Prostate gland (tissue), 2 donors: ENCODE measurements around the gene SCFD2. TPM values are rescaled to one million over a fixed set of nuclear protein-coding genes. Genes with fewer than 3 reads are reported as not detected.
"Not testable (repeated sequence)": the region's sequence is repeated elsewhere in the genome, so short reads cannot be mapped to it uniquely, and the experiment has no call there.

Source experiments
- DNase-seq: peaks from one replicate; pipeline ENCODE4 v3.0.0-alpha.2; 2019; ENCODE audit warnings: low spot score
- H3K27ac ChIP-seq, 2 donors: fragments of 200-600 bp; sonication (generic); 2 replicates each; pipeline ENCODE4 v1.5.1; 2017 to 2019
- H3K27me3 ChIP-seq: fragments of 200-600 bp; sonication (generic); replicated peaks from 2 replicates; pipeline ENCODE4 v1.5.1; 2019; ENCODE audit not compliant: insufficient read depth
- H3K36me3 ChIP-seq, 2 donors: fragments of 200-600 bp; sonication (generic); 1 replicate in 1 of 2; 2 replicates in 1 of 2; pipeline versions ENCODE4 v1.5.1 to v1.8.1; 2017 to 2019
- H3K4me1 ChIP-seq: fragments of 200-600 bp; sonication (generic); replicated peaks from 2 replicates; pipeline ENCODE4 v1.5.1; 2019
- H3K4me3 ChIP-seq, 2 donors: fragments of 200-600 bp; sonication (generic); 2 replicates each; pipeline ENCODE4 v1.5.1; 2017 to 2019
- H3K9me3 ChIP-seq: fragments of 200-600 bp; sonication (generic); 2 replicates; pipeline ENCODE4 v1.5.1; 2017
- POLR2A ChIP-seq: fragments of 450-650 bp; IDR thresholded peaks from one replicate; pipeline ENCODE4 v1.6.1; 2016; ENCODE audit warnings: antibody characterized with exemption, mild to moderate bottlenecking
- POLR2AphosphoS5 ChIP-seq: sonication (generic); formaldehyde crosslinking; IDR thresholded peaks from one replicate; pipeline ENCODE4 v1.6.1; 2017; ENCODE audit warnings: antibody characterized with exemption
- WGBS: methylation state at CpG from one replicate; pipeline ENCODE4 v1.1.5; 2018; 5-methylcytosine and 5-hydroxymethylcytosine counted together
- intact Hi-C: fragments of 100-400 bp; cut with DNase I; formaldehyde crosslinking; loops from one replicate; pipeline ENCODE4 v1.14.2; 2022
- total RNA-seq, 2 donors: library from RNA; depleted of rRNA; stranded (reverse); fragments of >200 nt; gene quantifications; one replicate each; pipeline ENCODE4 v1.1.0, GENCODE V29; 2016
- TF ChIP-seq, protein P1 (sequence below), 4 experiments: fragments of 200-600 bp in 2 of 4; fragments of 450-650 bp in 2 of 4; sonication (generic) in 2 of 4; IDR thresholded peaks; 1 replicate in 3 of 4; 2 replicates in 1 of 4; pipeline ENCODE4 v1.5.1; 2016 to 2019; ENCODE audit warnings: antibody characterized with exemption in 4 of 4, mild to moderate bottlenecking in 2 of 4, moderate library complexity in 2 of 4

Gene SCFD2
- total RNA-seq, 2 donors from 2014 or later = 10.7 to 21.1 TPM

GRCh38 chr4:53346920-53347852 lies 18.7 kb downstream of the SCFD2 start:
- intact Hi-C loops = no loop called here
- Histone ChIP-seq H3K4me1 (no peaks in the 10 kb centered on the region), H3K27me3 (no peaks in the 10 kb centered on the region), H3K4me3 (no peak overlapping the region), H3K9me3 (no peaks in the 10 kb centered on the region), H3K36me3 (no peaks in the 10 kb centered on the region), H3K27ac (no peak overlapping the region)
- 37% methylated on average over 5 of the region's 5 CpGs for WGBS
- no peak for DNase-seq
- TF ChIP-seq, protein P1, sequence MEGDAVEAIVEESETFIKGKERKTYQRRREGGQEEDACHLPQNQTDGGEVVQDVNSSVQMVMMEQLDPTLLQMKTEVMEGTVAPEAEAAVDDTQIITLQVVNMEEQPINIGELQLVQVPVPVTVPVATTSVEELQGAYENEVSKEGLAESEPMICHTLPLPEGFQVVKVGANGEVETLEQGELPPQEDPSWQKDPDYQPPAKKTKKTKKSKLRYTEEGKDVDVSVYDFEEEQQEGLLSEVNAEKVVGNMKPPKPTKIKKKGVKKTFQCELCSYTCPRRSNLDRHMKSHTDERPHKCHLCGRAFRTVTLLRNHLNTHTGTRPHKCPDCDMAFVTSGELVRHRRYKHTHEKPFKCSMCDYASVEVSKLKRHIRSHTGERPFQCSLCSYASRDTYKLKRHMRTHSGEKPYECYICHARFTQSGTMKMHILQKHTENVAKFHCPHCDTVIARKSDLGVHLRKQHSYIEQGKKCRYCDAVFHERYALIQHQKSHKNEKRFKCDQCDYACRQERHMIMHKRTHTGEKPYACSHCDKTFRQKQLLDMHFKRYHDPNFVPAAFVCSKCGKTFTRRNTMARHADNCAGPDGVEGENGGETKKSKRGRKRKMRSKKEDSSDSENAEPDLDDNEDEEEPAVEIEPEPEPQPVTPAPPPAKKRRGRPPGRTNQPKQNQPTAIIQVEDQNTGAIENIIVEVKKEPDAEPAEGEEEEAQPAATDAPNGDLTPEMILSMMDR (IDR thresholded peaks at IDR 0.05) = no peak
- TF ChIP-seq POLR2AphosphoS5 = no peak

GRCh38 chr4:53346392-53346791 lies 19.5 kb downstream of the SCFD2 start:
- intact Hi-C loops, H3K9me3 ChIP-seq, H3K4me3 ChIP-seq, H3K4me1 ChIP-seq, H3K27ac ChIP-seq, H3K36me3 ChIP-seq, DNase-seq, H3K27me3 ChIP-seq: not testable (repeated sequence)
- WGBS = 81% methylated on average over 2 of the region's 2 CpGs

DNA sequence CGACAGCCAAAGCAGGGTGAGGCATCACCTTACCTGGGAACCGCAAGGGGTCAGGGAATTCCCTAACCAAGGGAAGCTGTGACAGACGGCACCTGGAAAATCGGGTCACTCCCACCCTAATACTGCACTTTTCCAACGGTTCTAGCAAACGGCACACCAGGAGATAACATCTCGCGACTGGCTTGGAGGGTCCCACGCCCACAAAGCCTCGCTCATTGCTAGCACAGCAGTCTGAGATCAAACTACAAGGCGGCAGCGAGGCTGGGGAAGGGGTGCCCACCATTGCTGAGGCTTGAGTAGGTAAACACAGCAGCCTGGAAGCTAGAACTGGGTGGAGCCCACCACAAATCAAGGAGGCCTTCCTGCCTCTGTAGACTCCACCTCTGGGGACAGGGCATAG lies 25.7 kb downstream of the SCFD2 start:
- H3K27ac ChIP-seq, H3K36me3 ChIP-seq, intact Hi-C loops, DNase-seq, H3K27me3 ChIP-seq, H3K9me3 ChIP-seq, H3K4me3 ChIP-seq, H3K4me1 ChIP-seq: not testable (repeated sequence)
- WGBS = 95% methylated on average over 12 of the region's 12 CpGs

GRCh38 chr4:53334916-53335315 lies 30.9 kb downstream of the SCFD2 start:
- DNase-seq, H3K27me3 ChIP-seq, intact Hi-C loops, H3K4me1 ChIP-seq, H3K27ac ChIP-seq, H3K4me3 ChIP-seq, H3K36me3 ChIP-seq, H3K9me3 ChIP-seq: not testable (repeated sequence)
- WGBS = 94% methylated on average over 6 of the region's 6 CpGs

GRCh38 chr4:53326535-53326934 lies 39.3 kb downstream of the SCFD2 start:
- TF ChIP-seq POLR2A (no peak), POLR2AphosphoS5 (no peak)
- TF ChIP-seq, protein P1 (IDR thresholded peaks at IDR 0.05) = no peak
- no peak for DNase-seq
- H3K27me3 ChIP-seq = no peaks in the 10 kb centered on the region
- intact Hi-C loops = no loop called here
- H3K27ac ChIP-seq = no peak overlapping the region
- no peaks in the 10 kb centered on the region for H3K36me3 ChIP-seq
- H3K4me3 ChIP-seq = no peak overlapping the region
- H3K4me1 ChIP-seq = no peaks in the 10 kb centered on the region
- 94% methylated on average over 3 of the region's 3 CpGs for WGBS
- H3K9me3 ChIP-seq = no peaks in the 10 kb centered on the region

DNA sequence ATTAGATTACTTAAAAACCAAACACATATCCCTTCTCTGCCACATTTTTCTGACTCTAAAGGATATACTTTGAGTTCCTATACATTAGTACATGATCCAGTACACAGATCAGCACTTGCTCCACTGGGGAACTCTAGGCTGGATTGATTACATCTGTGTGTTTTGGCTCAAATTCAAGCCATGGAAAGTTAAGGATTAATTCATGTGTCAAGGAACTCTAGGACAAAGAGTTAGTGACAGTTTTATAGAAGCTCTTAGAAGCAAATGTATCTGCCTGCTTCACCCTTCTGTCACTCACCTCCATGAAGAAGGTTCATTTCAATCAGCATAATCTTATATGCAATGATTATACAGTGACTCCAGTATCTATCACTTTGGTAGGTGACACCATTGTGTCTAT lies 43.2 kb downstream of the SCFD2 start:
- intact Hi-C loops = no loop called here
- TF ChIP-seq POLR2A = no peak
- TF ChIP-seq, protein P1 (IDR thresholded peaks at IDR 0.05) = no peak
- no peaks in the 10 kb centered on the region for H3K9me3 ChIP-seq
- H3K4me1 ChIP-seq = no peaks in the 10 kb centered on the region
- H3K27ac ChIP-seq = no peak overlapping the region
- H3K36me3 ChIP-seq = no peaks in the 10 kb centered on the region
- no peak for DNase-seq
- H3K27me3 ChIP-seq = no peaks in the 10 kb centered on the region
- no peak overlapping the region for H3K4me3 ChIP-seq
